Measurements from ENCODE around the gene CCL14. TPM values are rescaled to one million over a fixed set of nuclear protein-coding genes. Genes with fewer than 3 reads are reported as not detected.

Gene CCL14
- total RNA-seq, 1 experiment from 2014 or later = not detected

GRCh38 chr17:35972535-35972934 is 14.0 kb downstream of the CCL14 start:
- WGBS (ENCODE audit: extremely low coverage, insufficient read length, low lambda C conversion rate) = no CpG with 5 or more reads among the region's 6 CpGs

More at GRCh38 chr17:35972535-35972934, 14.0 kb downstream of the CCL14 start:
- H3K18ac ChIP-seq (ENCODE audit: insufficient read length, low read depth, low read length) = no peak overlapping the region
- H3T11ph ChIP-seq (ENCODE audit: low read length) = no peak overlapping the region
- no peaks in the 10 kb centered on the region for H3K36me3 Mint-ChIP-seq (ENCODE audit: insufficient read depth in 1 of 3, low read depth in 3 of 3)
- no peaks in the 10 kb centered on the region for H4K20me1 ChIP-seq (ENCODE audit: control insufficient read depth, insufficient read depth, insufficient read length)
- no peak overlapping the region for H3K4me3 Mint-ChIP-seq
- H2BK12ac ChIP-seq (ENCODE audit: insufficient read length, low read depth, low read length) = no peak overlapping the region
- peaks cover 5 to 11% of the 10 kb centered on the region in 2 experiments; a peak in 3 of 4 replicates for H3K4me1 Mint-ChIP-seq
- no peak overlapping the region for H3K27ac ChIP-seq (ENCODE audit: insufficient read length, low read depth, low read length)
- 0 out of 2 replicates have a peak, but pooled peaks cover 1% of the 10 kb centered on the region for H3K27me3 Mint-ChIP-seq (ENCODE audit: low read depth)
- no peak overlapping the region for H2AFZ ChIP-seq (ENCODE audit: low read length)
- H3K14ac ChIP-seq (ENCODE audit: insufficient read depth, low read length) = no peak overlapping the region
- no peak overlapping the region for H3K9ac ChIP-seq (ENCODE audit: extremely low read depth, insufficient read length, low read length)
- H3K23ac ChIP-seq (ENCODE audit: insufficient read length, low read depth, low read length) = no peak overlapping the region
- no peak overlapping the region for H4K8ac ChIP-seq (replicated peaks; ENCODE audit: insufficient read length, low read depth, low read length)
- no peaks in the 10 kb centered on the region for H3K9me3 ChIP-seq (ENCODE audit: control insufficient read depth, low read depth, low read length)
- no peak overlapping the region for H2AK5ac ChIP-seq (ENCODE audit: insufficient read length, low read length)
- H3K79me1 ChIP-seq (ENCODE audit: insufficient read depth, low read depth, low read length, poor library complexity, severe bottlenecking) = no peaks in the 10 kb centered on the region
- H3K23me2 ChIP-seq (ENCODE audit: insufficient read length, low read depth, low read length, poor library complexity, severe bottlenecking) = no peaks in the 10 kb centered on the region
- H3K27me3 ChIP-seq (ENCODE audit: insufficient read depth, low read length) = no peaks in the 10 kb centered on the region
- H2BK20ac ChIP-seq (ENCODE audit: low read depth, low read length, poor library complexity, severe bottlenecking) = no peak overlapping the region
- no peak overlapping the region for H2BK5ac ChIP-seq (ENCODE audit: insufficient read length, low read length)
- H3K27ac Mint-ChIP-seq = no peak overlapping the region
- H4K5ac ChIP-seq (ENCODE audit: insufficient read length, low read depth, low read length) = no peak overlapping the region
- no peak overlapping the region for H3K4me2 ChIP-seq (ENCODE audit: insufficient read depth, insufficient read length, low read length)
- no peaks in the 10 kb centered on the region for H3K4me1 ChIP-seq (ENCODE audit: insufficient read depth, low read length)
- no peak for TF ChIP-seq CTCF (conservative IDR thresholded peaks at IDR 0.05)
- H4K91ac ChIP-seq (ENCODE audit: insufficient read length, low read depth, low read length) = no peak overlapping the region
- H3K56ac ChIP-seq (ENCODE audit: insufficient read length, low read depth, low read length) = no peak overlapping the region
- no peak overlapping the region for H2BK120ac ChIP-seq (ENCODE audit: low read depth, low read length, poor library complexity, severe bottlenecking)
- H3K9me3 Mint-ChIP-seq = no peaks in the 10 kb centered on the region
- no peak overlapping the region for H3K4ac ChIP-seq (ENCODE audit: low read depth, low read length)
- H2BK15ac ChIP-seq (ENCODE audit: low read depth, low read length) = no peak overlapping the region
- no peak for DNase-seq
- no peaks in the 10 kb centered on the region for H3K79me2 ChIP-seq (ENCODE audit: insufficient read depth, low read length)

Data from H9 (cell line).